ENCODE results near the gene OR1K1. TPM values are rescaled to one million over a fixed set of nuclear protein-coding genes. Genes with fewer than 3 reads are reported as not detected.
A peak's percentile ranks its signal among the peaks of the same experiment; 100 is the strongest.
"Not testable (repeated sequence)": the region's sequence is repeated elsewhere in the genome, so short reads cannot be mapped to it uniquely, and the experiment has no call there.

OR1K1 gene
- total and polyA plus RNA-seq, 10 donors = not detected

GRCh38 chr9:122807271-122807900 lies 7.5 kb downstream of the OR1K1 start:
- Histone ChIP-seq H3K9me3 (peaks cover 0 to 9% (median 0%) of the 10 kb centered on the region in 8 donors), H3K4me1 (peaks cover 0 to 9% (median 0%) of the 10 kb centered on the region in 6 donors), H3K27me3 (replicated peaks in 1 of 7) (no peaks in the 10 kb centered on the region), H3K4me3 (no peak overlapping the region), H3K36me3 (no peaks in the 10 kb centered on the region), H3K27ac (no peak overlapping the region)
- no peak for TF ChIP-seq CTCF (IDR thresholded peaks at IDR 0.05 in 8 of 11, conservative IDR thresholded peaks at IDR 0.05 in 3 of 11)
- no peak for TF ChIP-seq POLR2A (IDR thresholded peaks at IDR 0.05)
- intact Hi-C loops (cut with DNase I; ENCODE audit: low total_unique reads) = loop anchor here (5.0 kb wide), 1 partner anchor 340 kb away; no protein-coding TSS in a partner anchor
- DNase-seq = no peak
- WGBS, 5 donors = 58 to 73% (median 71%) methylated on average over 1 of the region's 1 CpG

GRCh38 chr9:122808141-122808540 lies 8.2 kb downstream of the OR1K1 start:
- WGBS, 5 donors = 86 to 94% (median 92%) methylated on average over 3 of the region's 3 CpGs
- no peak for DNase-seq
- no peaks in the 10 kb centered on the region for H3K36me3 ChIP-seq
- intact Hi-C loops (cut with DNase I; ENCODE audit: low total_unique reads) = loop anchor here (5.0 kb wide), 1 partner anchor 341 kb away; no protein-coding TSS in a partner anchor
- no peaks in the 10 kb centered on the region for H3K27me3 ChIP-seq (replicated peaks in 1 of 7)
- H3K9me3 ChIP-seq = peaks cover 0 to 9% (median 0%) of the 10 kb centered on the region in 8 donors
- peaks cover 0 to 9% (median 0%) of the 10 kb centered on the region in 6 donors for H3K4me1 ChIP-seq
- no peak overlapping the region for H3K4me3 ChIP-seq
- TF ChIP-seq POLR2AphosphoS5 (IDR thresholded peaks at IDR 0.05) (no peak), POLR2A (IDR thresholded peaks at IDR 0.05) (no peak)
- H3K27ac ChIP-seq = no peak overlapping the region

- H3K27me3 ChIP-seq (replicated peaks in 1 of 7); DNase-seq; H3K36me3 ChIP-seq; H3K9me3 ChIP-seq; H3K4me3 ChIP-seq; H3K27ac ChIP-seq; H3K4me1 ChIP-seq: not testable (repeated sequence)
- WGBS, 5 donors = 81 to 92% (median 89%) methylated on average over 7 of the region's 7 CpGs
- intact Hi-C loops (cut with DNase I; ENCODE audit: low total_unique reads) = loop anchor here (5.0 kb wide), 1 partner anchor 342 kb away; no protein-coding TSS in a partner anchor
Observed at GRCh38 chr9:122809261-122809660, 9.3 kb downstream of the OR1K1 start.

GRCh38 chr9:122810306-122810946 lies 10.5 kb downstream of the OR1K1 start:
- WGBS, 5 donors = 3 to 10% (median 6%) methylated on average over 8 of the region's 8 CpGs
- Histone ChIP-seq H3K4me3 (no peak overlapping the region), H3K9me3 (peaks cover 0 to 9% (median 0%) of the 10 kb centered on the region in 8 donors), H3K27ac (no peak overlapping the region), H3K27me3 (replicated peaks in 1 of 7) (no peaks in the 10 kb centered on the region), H3K4me1 (peaks cover 0 to 21% (median 5%) of the 10 kb centered on the region in 6 donors), H3K36me3 (no peaks in the 10 kb centered on the region)
- TF ChIP-seq CTCF (IDR thresholded peaks at IDR 0.05 in 8 of 11, conservative IDR thresholded peaks at IDR 0.05 in 3 of 11) (peak; percentile 80 to 91 (median 85)), POLR2AphosphoS5 (IDR thresholded peaks at IDR 0.05) (no peak)
- peak; percentile 88 for DNase-seq
- intact Hi-C loops (cut with DNase I; ENCODE audit: low total_unique reads) = loop anchor here (10.0 kb wide), 1 partner anchor 686 kb away; no protein-coding TSS in a partner anchor

GRCh38 chr9:122812736-122813135 lies 12.8 kb downstream of the OR1K1 start:
- H3K27ac ChIP-seq = no peak overlapping the region

More at GRCh38 chr9:122812736-122813135, 12.8 kb downstream of the OR1K1 start:
- no peaks in the 10 kb centered on the region for H3K9me3 ChIP-seq
- H3K27me3 ChIP-seq (replicated peaks in 1 of 7) = no peaks in the 10 kb centered on the region
- no peak overlapping the region for H3K4me3 ChIP-seq
- peaks cover 0 to 18% (median 5%) of the 10 kb centered on the region in 6 donors for H3K36me3 ChIP-seq
- no peak for TF ChIP-seq CTCF (IDR thresholded peaks at IDR 0.05 in 8 of 11, conservative IDR thresholded peaks at IDR 0.05 in 3 of 11)
- TF ChIP-seq POLR2AphosphoS5 (IDR thresholded peaks at IDR 0.05) = no peak
- TF ChIP-seq POLR2A (IDR thresholded peaks at IDR 0.05) = no peak
- 83 to 94% (median 94%) methylated on average over 4 of the region's 4 CpGs for WGBS, 5 donors
- DNase-seq = no peak
- H3K4me1 ChIP-seq = peaks cover 6 to 37% (median 20%) of the 10 kb centered on the region in 6 donors
- intact Hi-C loops (cut with DNase I; ENCODE audit: low total_unique reads) = loop anchor here (10.0 kb wide), 1 partner anchor 688 kb away; no protein-coding TSS in a partner anchor
